ENCODE data around the gene CST6.

CST6 gene, protein sequence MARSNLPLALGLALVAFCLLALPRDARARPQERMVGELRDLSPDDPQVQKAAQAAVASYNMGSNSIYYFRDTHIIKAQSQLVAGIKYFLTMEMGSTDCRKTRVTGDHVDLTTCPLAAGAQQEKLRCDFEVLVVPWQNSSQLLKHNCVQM

DNA sequence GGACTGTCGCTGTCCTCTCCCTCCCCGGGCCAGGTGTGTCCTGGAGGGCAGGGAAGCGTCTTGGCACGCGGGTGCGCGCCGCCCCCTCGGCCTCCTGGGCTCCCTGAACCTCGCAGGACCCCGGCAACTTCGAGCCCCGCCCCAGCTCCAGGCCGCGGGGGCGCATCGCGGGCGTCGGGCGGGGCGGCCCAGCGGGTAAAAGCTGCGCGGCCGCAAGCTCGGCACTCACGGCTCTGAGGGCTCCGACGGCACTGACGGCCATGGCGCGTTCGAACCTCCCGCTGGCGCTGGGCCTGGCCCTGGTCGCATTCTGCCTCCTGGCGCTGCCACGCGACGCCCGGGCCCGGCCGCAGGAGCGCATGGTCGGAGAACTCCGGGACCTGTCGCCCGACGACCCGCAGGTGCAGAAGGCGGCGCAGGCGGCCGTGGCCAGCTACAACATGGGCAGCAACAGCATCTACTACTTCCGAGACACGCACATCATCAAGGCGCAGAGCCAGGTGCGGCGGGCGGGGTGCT lies at the start of gene CST6:
Gene CST6 (plus strand): TSS at position 224 of the 519 bp plus-strand sequence. CDS start 37 bp downstream, at position 261.
- no peak for DNase-seq

DNA sequence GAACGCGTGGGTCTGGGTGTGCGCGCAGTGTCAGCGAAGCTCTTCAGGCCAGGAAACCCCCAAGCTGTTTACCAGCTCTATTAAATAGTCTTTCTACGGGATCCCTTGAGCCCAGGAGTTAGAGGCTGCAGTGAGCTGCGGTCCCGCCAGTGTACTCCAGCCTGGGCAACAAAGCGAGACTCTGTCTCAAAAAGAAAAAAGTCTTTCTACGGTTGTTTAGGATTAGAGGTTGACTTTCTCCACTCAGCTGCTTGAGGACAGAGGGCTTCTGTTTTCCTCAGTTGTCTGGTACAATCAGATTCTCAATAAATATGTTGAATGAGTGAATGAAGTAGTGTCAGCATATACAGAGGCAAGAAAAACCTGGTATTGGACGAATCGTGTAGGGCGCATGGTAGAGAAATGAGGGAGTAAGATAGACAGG lies 49.7 kb upstream of the CST6 start:
- no peak for DNase-seq

DNA sequence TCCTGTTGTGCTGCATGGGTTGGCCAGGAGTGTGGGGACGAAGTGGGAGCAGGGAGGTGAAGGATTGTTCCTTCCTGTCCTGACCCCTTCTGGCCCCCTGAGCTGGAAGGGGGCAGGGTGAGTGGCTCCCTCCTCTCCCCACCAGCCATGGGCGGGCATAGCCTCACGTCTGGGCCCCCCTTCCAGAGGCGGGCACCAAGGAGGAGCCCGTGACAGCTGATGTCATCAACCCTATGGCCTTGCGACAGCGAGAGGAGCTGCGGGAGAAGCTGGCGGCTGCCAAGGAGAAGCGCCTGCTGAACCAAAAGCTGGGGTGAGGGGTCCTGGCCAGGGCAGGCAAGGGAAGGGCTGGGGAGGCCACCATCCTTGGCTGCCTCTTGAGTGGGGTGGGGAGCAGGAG lies 46.9 kb upstream of the CST6 start:
- no peak for DNase-seq

DNA sequence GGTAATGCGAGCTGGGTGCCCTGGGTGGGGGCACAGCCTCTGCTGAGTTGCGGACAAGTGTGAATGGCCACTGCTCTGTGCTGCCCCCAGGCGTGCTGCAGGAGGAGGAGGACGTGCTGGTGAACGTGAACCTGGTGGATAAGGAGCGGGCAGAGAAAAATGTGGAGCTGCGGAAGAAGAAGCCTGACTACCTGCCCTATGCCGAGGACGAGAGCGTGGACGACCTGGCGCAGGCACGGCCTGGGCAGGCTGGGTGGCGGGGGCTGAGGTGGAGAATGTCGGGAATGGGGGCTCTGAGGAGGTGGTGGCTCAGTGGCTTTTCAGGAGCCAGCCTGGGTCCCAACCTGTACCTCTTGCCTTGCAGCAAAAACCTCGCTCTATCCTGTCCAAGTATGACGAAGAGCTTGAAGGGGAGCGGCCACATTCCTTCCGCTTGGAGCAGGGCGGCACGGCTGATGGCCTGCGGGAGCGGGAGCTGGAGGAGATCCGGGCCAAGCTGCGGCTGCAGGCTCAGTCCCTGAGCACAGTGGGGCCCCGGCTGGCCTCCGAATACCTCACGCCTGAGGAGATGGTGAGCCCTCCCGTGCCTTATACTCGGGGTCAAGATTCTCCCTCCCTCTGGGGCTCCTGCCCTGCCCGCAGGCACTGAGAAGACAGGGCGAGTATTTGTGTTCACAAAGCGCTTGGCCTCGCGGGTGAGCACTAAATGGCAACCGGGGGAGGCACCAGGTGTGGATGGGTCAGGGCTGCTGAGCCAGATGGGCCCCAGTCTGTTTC lies 45.6 kb upstream of the CST6 start:
- no peak for DNase-seq

DNA sequence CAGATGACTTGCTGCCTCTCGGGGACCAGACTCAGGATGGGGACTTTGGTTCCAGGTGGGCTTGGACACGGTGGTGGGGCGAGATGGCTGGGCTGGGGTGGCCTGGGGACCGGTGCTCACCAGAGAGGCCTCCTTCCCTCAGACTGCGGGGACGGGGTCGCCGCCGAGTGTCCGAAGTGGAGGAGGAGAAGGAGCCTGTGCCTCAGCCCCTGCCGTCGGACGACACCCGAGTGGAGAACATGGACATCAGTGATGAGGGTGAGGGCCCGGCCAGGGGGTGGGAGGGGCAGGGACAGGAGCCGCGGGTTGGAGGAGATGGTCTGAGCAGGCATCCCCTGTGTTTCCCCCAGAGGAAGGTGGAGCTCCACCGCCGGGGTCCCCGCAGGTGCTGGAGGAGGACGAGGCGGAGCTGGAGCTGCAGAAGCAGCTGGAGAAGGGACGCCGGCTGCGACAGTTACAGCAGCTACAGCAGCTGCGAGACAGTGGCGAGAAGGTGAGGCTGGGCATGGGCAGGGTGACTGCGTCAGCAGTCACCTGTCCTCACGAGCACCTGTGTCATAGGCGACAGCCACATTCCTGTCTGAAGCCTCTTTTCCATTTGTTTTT lies 44.4 kb upstream of the CST6 start:
- DNase-seq = no peak

DNA sequence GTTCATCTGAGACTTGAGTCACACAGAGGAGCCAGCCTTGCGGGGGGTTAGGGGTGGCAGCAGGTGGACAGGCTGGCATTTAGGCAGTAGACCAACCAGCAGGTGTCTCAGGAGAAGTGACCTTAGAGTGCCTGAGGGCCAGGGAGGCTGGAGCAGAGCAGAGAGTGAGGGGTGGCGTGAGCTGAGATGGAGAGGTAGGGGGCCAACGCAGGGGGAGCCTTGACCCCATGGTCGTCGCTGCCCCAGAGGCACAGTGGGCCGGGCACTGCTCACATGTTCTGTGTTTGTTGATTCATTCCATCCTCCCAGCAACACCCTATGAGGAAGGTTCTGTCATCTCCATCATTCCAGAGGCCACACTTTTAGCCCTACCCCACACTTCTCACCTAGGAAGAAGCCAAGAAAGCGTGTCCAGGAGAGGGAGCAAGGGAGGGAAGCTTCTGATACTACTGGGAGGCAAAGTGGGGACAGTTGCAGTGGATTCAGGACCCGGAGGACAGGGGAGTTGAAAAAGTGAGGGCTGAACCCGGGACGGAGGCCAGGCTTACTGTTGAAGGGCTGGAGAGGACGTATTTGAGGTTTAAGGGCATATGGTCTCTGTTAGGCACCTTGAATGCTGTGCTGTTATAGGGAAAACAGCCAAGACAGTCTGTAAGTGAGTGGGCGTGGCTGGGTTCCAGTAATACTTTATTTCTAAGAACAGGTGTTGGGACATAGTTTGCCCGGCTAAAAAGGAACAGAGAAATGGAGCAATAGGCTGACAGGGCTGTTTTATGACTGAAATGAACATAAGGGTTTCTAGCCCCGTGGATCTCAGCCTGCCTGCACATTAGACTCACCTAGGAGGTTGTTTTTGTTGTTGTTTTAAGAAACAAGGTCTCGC lies 43.0 kb upstream of the CST6 start:
- peak; percentile 49 to 77 for DNase-seq

DNA sequence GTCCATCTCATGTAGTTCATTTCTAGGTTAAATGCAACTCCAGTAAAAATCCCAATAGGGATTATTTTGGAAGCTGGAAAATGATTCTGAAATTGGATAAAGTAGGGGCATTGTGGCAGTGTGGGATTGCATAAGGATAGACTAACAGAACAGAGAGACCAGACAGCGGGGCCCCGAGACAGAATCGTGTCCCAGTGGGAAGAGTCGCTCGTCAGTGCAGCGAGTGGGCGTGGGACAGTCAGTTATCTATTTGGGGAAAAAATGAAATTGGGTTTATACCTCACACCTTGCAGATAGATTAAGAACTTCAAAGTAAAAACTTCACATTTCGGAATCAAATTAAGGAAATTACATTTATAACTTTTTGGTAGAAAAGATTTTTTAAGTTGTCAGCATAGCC lies 39.7 kb upstream of the CST6 start:
- no peak for DNase-seq

DNA sequence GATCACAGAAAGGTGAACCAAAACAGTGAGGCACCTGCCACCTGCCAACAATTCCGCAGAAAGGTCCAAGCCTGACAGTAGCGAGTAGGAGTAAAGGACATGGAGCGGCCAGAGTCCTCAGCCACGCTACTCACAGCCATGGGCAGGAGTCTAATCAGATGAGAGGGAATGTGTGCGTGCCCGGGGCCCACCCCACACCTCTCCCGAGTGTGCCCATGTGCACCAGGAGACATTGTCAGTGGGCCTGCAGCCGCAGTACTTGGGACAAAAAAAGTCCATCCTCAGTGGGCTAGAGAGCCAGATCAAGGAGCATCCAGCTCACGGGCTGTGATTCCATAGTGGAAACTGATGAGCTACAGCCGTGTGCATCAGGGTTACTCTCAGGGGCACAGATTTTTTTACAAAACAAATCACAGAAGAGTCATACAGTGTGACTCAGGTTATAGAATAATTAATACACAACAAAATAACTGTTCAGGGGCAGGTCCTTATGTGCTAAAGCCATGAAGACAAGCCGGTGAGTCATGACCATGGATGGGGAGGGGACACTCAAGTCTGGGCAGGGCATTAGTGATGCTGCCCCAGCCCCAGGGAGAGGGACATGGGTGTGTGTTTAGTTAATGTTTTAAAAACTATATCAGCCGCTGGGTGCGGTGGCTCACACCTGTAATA lies 38.2 kb upstream of the CST6 start:
- DNase-seq = no peak

DNA sequence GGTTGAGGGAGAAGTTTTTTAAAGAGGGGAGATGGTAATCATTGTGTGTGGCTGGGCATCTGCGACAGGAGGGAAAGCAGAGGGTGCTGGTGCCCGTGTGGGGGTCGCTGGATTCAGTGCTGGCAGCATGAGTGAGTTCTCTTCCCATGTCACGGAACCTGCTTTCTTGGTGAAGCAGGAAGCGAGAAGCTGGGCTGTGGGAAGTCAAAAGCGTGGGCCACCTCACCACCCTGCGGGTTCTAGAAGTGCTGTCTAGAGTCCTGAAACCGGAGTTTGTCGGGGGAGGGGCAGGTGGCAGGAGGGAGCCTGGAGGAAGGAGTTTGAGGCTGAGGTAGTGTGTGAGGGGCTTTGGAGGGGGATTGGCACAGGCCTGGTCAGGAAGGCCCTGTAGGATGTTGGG lies 36.0 kb upstream of the CST6 start:
- no peak for DNase-seq

DNA sequence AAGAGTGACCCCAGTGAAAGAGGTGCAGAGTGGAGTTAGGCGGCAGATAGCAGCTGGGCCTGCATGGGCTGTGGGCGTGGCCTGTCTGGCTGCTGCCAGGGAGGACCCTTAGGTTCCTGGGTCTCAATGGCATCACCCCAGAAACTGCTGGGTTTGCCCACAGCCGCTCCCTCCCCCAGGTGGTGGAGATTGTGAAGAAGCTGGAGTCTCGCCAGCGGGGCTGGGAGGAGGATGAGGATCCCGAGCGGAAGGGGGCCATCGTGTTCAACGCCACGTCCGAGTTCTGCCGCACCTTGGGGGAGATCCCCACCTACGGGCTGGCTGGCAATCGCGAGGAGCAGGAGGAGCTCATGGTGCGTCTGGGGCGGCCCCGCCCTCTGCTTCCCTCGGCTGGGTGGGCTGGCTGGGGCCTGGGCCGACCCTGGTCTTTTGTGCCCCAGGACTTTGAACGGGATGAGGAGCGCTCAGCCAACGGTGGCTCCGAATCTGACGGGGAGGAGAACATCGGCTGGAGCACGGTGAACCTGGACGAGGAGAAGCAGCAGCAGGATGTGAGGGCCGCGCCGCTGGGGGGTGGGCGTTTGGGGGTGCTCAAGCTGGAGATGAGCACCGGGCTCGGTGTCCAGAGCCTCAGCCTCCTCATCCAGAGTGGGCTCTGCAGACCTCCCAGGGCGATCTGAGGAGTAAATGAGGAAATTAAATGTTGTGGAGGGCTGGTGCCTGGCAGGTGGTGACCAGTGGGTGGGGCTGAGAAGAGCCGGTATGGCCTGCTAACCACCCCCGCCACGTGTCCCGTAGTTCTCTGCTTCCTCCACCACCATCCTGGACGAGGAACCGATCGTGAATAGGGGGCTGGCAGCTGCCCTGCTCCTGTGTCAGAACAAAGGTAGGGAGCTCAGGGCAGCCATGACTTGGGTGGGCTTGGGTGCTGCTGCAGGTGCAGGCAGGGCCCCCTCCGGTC lies 35.3 kb upstream of the CST6 start:
- DNase-seq = no peak

DNA sequence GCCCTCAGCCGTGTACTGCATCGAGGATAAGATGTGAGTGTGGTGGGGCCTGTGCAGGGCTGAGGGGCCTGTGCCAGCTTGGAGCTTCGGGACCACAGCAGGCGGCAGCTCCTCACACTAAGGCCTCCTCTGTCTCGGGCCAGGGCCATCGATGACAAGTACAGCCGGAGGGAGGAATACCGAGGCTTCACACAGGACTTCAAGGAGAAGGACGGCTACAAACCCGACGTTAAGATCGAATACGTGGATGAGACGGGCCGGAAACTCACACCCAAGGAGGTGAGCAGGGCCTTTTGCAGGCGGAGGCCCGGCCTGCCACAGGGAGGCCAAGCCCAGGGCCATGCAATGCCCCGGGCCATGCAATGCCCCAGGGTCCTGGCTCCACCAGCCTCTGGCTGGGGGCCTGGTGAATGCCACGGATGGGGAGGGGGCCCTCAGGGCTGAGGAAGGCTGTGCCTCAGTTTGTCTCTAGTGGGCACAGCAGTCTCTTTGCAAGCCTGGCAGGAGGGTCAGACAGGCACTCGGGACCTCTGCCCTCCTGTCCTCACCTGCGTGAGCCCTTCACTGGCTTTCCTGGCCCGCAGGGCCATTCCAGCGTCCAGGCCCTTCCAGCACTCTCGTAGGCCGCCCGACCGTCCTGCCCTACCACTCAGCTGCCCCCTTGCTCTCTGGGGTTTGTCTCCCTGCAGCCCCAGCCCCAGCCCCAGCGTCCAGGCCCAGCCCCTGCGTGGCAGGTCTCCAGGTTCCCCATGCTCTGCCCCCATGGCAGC lies 34.0 kb upstream of the CST6 start:
- no peak for DNase-seq

DNA sequence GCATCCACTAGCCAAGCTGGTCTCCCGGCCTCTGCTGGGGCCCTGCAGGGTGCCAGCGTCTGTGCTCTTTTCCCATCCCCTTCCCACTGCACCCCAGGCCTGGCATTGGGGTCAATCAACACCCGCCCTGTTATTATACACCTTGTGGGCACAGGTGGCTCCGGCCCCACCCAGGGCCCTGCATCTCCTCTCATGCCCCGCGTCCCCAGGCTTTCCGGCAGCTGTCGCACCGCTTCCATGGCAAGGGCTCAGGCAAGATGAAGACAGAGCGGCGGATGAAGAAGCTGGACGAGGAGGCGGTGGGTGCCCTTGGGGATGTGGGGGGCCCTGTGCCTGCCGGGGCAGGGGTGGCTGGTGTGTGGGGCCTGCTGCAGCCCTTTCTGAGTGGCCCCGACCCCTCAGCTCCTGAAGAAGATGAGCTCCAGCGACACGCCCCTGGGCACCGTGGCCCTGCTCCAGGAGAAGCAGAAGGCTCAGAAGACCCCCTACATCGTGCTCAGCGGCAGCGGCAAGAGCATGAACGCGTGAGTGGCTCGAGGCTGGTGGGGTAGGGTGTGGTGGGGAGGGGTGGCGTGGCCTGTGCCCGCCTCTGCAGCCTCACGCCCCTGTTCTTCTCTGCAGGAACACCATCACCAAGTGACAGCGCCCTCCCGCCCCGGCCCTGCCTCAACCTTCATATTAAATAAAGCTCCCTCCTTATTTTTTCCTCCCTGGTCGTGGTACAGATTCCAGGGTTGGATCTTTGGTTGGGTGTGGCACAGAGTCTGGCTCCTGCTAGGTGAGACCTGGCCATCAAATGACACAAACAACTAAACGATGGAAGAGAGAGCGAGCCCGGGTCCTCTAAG lies 33.2 kb upstream of the CST6 start:
- no peak for DNase-seq

DNA sequence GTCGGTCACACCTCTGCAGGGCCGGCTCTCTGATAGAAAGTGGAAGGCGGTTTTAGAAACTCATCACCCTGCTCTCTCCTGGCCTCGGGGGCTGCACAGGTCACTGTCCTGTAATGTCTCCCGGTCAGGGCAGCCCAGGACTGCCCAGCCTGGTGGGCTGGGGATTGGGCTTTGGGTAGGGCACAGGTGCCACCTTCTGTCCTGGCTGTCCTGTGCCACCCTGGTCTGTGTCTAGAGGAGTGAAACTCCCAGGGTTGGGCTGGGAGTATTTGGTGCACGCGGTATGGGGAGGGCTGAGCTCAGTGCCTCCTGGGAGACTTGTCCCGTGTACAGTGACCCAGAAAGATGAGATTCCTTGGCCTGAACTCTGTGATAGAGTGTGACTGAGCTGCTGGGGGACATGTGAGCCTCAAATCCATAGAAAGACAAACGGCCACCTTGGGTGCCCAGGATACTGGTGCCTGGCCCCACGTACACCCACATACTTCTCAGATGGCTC lies 32.5 kb upstream of the CST6 start:
- DNase-seq = no peak

DNA sequence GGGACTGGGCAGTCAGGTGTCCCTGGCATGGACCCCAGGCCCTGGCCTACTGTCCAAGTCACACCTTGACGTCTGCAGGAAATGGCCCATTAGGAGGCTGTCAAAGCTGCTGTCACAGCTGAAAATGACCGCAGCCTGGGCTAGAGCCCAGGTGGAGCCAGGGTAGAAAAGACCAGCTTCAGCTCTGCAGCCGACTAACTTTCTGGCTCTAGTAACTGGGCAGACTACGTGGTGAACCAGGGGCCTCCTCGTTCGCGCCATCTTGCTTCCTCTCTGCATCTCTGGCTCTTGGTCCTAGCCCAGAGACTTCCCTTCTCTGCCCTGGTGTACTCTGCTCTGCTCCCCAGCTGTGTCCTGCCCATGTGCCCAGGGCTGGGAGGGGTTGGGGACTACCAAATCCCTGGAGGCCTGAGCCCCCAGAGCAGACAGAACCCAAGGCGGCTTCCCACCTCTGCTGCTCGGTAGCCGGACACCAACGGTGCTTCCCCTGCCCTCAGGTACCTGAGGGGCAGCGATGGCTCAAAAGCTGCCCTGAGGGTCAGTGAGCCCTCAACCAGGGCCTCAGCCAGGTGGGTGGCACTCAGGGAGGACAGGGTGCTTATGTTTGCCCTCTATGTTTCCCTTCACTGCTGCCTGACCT lies 30.6 kb upstream of the CST6 start:
- no peak for DNase-seq

DNA sequence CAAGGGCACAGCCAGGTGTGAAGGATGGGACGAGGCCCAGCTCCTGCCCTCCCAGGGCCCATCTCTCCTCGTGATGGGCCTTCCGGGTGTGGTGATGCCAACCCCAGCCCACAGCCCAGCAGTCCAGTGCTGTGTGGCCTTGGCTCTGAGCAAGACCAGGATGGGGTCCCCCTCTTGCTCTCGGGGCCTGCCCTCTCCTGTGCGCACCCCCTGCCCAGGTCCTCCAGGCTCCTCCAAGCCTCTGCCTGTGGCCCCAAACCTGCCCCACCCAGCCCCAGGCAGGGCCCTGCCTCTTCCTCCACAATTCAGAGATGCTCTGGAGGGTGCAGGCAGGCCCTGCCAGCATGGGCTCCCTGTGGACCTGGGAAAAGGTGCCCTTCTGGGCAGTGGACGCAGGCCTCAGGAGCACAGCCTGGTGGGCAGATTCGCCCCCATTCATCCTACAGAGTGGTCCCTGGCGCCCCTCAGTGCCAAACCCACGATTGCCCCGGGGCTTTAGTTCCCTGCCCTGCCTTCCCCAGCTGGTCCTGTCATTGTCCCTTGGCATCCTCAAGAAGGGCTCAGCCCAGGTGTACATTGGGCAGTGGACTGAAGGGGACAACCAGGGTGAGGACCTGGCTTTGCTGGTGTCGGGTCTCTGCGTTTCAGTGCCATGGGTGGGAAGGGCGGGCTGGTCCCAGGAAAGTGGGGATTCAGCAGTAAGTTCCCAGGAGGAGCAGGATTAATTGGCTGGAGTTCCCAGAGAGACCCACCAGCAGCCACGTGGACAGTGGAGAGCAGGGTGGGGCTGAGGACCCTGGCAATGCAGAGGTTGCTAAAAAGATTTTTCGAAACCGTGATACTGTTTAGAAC lies 29.6 kb upstream of the CST6 start:
- DNase-seq = no peak

DNA sequence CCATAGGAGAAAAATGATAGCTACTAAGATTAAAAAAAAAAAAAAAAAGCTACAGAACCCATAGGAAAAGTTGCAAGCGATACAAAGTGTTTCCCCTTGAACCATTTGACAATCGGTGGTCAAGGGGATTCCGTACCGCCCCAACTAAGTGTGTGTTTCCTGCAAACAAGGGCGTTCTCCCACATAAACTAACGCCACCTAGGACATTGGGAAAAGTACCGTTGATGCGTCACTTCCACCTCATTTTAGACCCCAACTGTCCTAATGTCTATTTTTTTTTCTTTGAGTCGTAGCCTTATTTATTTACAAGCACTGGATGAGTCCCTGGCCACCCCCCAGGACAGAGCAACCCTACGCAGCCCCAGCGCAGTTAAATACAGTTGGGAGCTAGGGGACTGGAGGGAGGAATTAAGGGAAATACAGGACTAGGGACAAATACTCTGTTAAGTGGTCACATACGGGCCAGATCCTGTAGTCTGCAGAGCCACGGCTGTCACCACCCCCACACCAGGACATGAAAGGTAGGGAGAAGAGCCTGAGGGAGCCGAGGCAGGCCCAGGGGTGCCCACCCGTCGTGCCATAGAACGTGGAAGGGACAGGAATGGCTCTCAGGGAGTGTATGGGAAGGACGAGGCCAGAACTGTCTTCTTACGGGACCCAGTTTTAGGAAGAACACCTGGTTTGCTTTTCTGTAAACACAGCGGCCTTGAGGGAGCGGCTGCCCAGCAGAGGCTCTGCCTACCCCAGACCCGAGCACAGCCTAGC lies 28.8 kb upstream of the CST6 start:
- DNase-seq = no peak

DNA sequence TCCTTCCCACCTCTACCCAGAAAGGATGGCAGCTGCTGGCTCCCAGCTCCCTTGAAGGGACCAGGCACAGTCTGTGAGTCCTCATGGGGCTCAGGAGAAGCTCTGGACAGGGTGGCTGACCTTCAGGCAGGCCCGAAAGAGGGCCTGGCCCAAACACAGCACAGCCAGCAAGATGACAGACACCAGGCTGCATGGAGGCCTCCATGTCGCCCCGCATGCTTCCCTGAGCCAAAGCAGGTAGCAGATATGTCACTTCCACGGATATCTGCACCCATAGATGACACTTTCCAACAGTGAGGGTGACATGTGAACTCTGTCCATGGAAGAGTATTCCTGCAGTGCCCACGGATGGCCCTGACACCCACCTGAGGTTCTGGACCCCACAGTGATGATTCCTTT lies 28.2 kb upstream of the CST6 start:
- DNase-seq = no peak

Measured in inflammatory macrophage treated with lipopolysaccharide for 1 hour (primary cell).